ENCODE data around the gene RAB3C. TPM values are rescaled to one million over a fixed set of nuclear protein-coding genes. Genes with fewer than 3 reads are reported as not detected.
A peak's percentile ranks its signal among the peaks of the same experiment; 100 is the strongest.
"Not testable (repeated sequence)": the region's sequence is repeated elsewhere in the genome, so short reads cannot be mapped to it uniquely, and the experiment has no call there.

RAB3C gene
- total RNA-seq, 2 donors from 2014 or later = 2.3 to 45.2 TPM

GRCh38 chr5:58544926-58545325, 37.9 kb upstream of the RAB3C start:
- TF ChIP-seq, protein P1, sequence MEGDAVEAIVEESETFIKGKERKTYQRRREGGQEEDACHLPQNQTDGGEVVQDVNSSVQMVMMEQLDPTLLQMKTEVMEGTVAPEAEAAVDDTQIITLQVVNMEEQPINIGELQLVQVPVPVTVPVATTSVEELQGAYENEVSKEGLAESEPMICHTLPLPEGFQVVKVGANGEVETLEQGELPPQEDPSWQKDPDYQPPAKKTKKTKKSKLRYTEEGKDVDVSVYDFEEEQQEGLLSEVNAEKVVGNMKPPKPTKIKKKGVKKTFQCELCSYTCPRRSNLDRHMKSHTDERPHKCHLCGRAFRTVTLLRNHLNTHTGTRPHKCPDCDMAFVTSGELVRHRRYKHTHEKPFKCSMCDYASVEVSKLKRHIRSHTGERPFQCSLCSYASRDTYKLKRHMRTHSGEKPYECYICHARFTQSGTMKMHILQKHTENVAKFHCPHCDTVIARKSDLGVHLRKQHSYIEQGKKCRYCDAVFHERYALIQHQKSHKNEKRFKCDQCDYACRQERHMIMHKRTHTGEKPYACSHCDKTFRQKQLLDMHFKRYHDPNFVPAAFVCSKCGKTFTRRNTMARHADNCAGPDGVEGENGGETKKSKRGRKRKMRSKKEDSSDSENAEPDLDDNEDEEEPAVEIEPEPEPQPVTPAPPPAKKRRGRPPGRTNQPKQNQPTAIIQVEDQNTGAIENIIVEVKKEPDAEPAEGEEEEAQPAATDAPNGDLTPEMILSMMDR (IDR thresholded peaks at IDR 0.05) = no peak
- no peak for TF ChIP-seq POLR2A (IDR thresholded peaks at IDR 0.05)
- no peaks in the 10 kb centered on the region for H3K27me3 ChIP-seq
- intact Hi-C loops (cut with DNase I) = no loop called here
- H3K4me3 ChIP-seq = no peak overlapping the region
- H3K36me3 ChIP-seq (replicated peaks in 1 of 2; ENCODE audit: insufficient read depth in 1 of 2, low read depth in 2 of 2) = no peaks in the 10 kb centered on the region
- DNase-seq = no peak
- no peak for ATAC-seq
- H3K27ac ChIP-seq = no peak overlapping the region
- WGBS, 2 donors = 58 to 67% methylated on average over 2 of the region's 2 CpGs
- no peaks in the 10 kb centered on the region for H3K9me3 ChIP-seq
- H3K4me1 ChIP-seq = no peaks in the 10 kb centered on the region

- intact Hi-C loops (cut with DNase I) = no loop called here
- DNase-seq (peak in 1 of 4 donors; percentile 6), ATAC-seq (no peak)
These were observed 37.0 kb upstream of the RAB3C start for GRCh38 chr5:58545912-58546311.

DNA sequence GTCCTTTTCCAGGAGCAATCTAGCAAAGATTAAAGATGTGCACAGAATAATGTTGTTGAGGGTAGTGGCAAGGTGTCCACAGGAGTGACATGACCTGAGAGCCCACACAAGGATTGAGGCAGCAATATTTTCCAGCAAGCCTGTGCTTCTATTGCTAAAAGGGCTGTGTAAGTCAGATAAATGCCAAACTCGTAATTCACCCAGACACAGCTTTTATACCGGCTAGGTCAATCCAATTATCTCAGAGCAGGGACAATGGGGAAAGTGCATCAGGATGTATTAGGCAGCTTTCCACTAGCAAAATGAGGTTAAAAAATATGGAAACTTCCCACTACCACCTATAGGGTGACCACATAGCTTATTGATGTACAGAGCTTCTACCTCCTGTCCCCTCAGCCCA, 34.8 kb upstream of the RAB3C start:
- H3K27ac ChIP-seq = no peak overlapping the region
- intact Hi-C loops (cut with DNase I) = no loop called here
- no peak overlapping the region for H3K4me3 ChIP-seq
- DNase-seq (no peak), ATAC-seq (no peak)
- TF ChIP-seq, protein P1 (IDR thresholded peaks at IDR 0.05) = no peak
- no peak for TF ChIP-seq POLR2A (IDR thresholded peaks at IDR 0.05)
- 74 to 85% methylated on average over 2 of the region's 2 CpGs for WGBS, 2 donors
- H3K9me3 ChIP-seq = no peaks in the 10 kb centered on the region
- no peaks in the 10 kb centered on the region for H3K27me3 ChIP-seq
- H3K4me1 ChIP-seq = no peaks in the 10 kb centered on the region
- H3K36me3 ChIP-seq (replicated peaks in 1 of 2; ENCODE audit: insufficient read depth in 1 of 2, low read depth in 2 of 2) = no peaks in the 10 kb centered on the region

More at GRCh38 chr5:58545912-58546311, 37.0 kb upstream of the RAB3C start:
- TF ChIP-seq, protein P1 (IDR thresholded peaks at IDR 0.05) = no peak
- TF ChIP-seq POLR2A (IDR thresholded peaks at IDR 0.05) = no peak
- Histone ChIP-seq H3K9me3 (no peaks in the 10 kb centered on the region), H3K27me3 (no peaks in the 10 kb centered on the region), H3K4me3 (no peak overlapping the region), H3K4me1 (no peaks in the 10 kb centered on the region), H3K27ac (no peak overlapping the region), H3K36me3 (replicated peaks in 1 of 2; ENCODE audit: insufficient read depth in 1 of 2, low read depth in 2 of 2) (no peaks in the 10 kb centered on the region)

DNA sequence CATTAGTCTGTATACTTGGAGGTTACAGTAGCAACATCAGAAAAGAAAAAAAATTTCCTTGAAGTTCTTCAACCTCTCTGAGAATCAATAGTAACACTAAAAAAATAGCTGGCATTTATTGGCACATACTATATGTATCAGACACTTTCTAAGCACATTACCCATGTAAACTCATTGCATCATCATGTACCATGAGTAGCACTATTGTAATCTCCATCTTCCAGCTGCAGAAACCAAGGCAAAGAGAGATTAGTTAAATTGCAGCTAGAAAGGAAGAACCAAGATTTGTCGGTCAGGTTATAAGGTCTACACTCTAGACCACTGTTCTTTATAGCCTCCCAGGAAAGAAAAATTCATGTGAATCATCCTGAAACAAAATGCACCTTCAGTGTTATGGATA, 31.4 kb upstream of the RAB3C start:
- H3K9me3 ChIP-seq = no peaks in the 10 kb centered on the region
- H3K36me3 ChIP-seq (replicated peaks in 1 of 2; ENCODE audit: insufficient read depth in 1 of 2, low read depth in 2 of 2) = no peaks in the 10 kb centered on the region
- DNase-seq (no peak), ATAC-seq (no peak)
- TF ChIP-seq POLR2A (IDR thresholded peaks at IDR 0.05) = no peak
- TF ChIP-seq, protein P1 (IDR thresholded peaks at IDR 0.05) = no peak
- 72 to 100% methylated on average over 1 of the region's 1 CpG for WGBS, 2 donors
- no peak overlapping the region for H3K27ac ChIP-seq
- H3K27me3 ChIP-seq = no peaks in the 10 kb centered on the region
- no peak overlapping the region for H3K4me3 ChIP-seq
- intact Hi-C loops (cut with DNase I) = no loop called here
- no peaks in the 10 kb centered on the region for H3K4me1 ChIP-seq

GRCh38 chr5:58557665-58558338, 25.1 kb upstream of the RAB3C start:
- H3K27me3 ChIP-seq, H3K27ac ChIP-seq: not testable (repeated sequence)
- WGBS, 2 donors = 83 to 86% methylated on average over 16 to 31 of the region's 32 CpGs

GRCh38 chr5:58563016-58563700, 19.7 kb upstream of the RAB3C start:
- 93 to 100% methylated on average over 2 to 28 of the region's 33 CpGs for WGBS, 2 donors
- DNase-seq; intact Hi-C loops (cut with DNase I); H3K4me3 ChIP-seq; H3K4me1 ChIP-seq; H3K9me3 ChIP-seq; H3K27me3 ChIP-seq; ATAC-seq; H3K27ac ChIP-seq; H3K36me3 ChIP-seq (replicated peaks in 1 of 2; ENCODE audit: insufficient read depth in 1 of 2, low read depth in 2 of 2): not testable (repeated sequence)

More at GRCh38 chr5:58557665-58558338, 25.1 kb upstream of the RAB3C start:
- H3K36me3 ChIP-seq (replicated peaks in 1 of 2; ENCODE audit: insufficient read depth in 1 of 2, low read depth in 2 of 2); H3K9me3 ChIP-seq; H3K4me3 ChIP-seq; ATAC-seq; H3K4me1 ChIP-seq; DNase-seq; intact Hi-C loops (cut with DNase I): not testable (repeated sequence)

- H3K27ac ChIP-seq; ATAC-seq; H3K4me3 ChIP-seq; H3K9me3 ChIP-seq; H3K36me3 ChIP-seq (replicated peaks in 1 of 2; ENCODE audit: insufficient read depth in 1 of 2, low read depth in 2 of 2); DNase-seq; intact Hi-C loops (cut with DNase I); H3K27me3 ChIP-seq; H3K4me1 ChIP-seq: not testable (repeated sequence)
- 89 to 95% methylated on average over 25 to 27 of the region's 39 CpGs for WGBS, 2 donors
These were observed 18.6 kb upstream of the RAB3C start for GRCh38 chr5:58564043-58564832.

Measured in body of pancreas (tissue), 4 donors.